Suppressor macrophage (primary cell): ENCODE measurements around the gene ZNF160.
"Not testable (repeated sequence)": the region's sequence is repeated elsewhere in the genome, so short reads cannot be mapped to it uniquely, and the experiment has no call there.

Source experiments
- DNase-seq, 4 experiments: peaks; one replicate each; pipeline ENCODE4 v3.0.0-alpha.2; 2020 to 2022
- total RNA-seq, 17 experiments: gene quantifications; one replicate each; lab custom pipeline; 2026; ENCODE audit warnings: mixed read lengths in 6 of 17, inconsistent platforms in 3 of 17; lab: John Stamatoyannopoulos, UW

The ZNF160 gene
- 11.5 to 51.3 (median 34.5) reads per million in 17 experiments for total RNA-seq

- DNase-seq: peak; percentile 98 to 99 (median 98)
Measured at GRCh38 chr19:53103234-53104203, at the start of gene ZNF160. TSS of gene ZNF160 (minus strand) at chr19:53103422. CDS start at chr19:53086276, 17,146 bp downstream.

GRCh38 chr19:53147645-53148044 lies 44.4 kb upstream of the ZNF160 start:
- no peak for DNase-seq

- DNase-seq: no peak
Measured at GRCh38 chr19:53140351-53140750, 37.1 kb upstream of the ZNF160 start.

- DNase-seq: no peak
Measured at GRCh38 chr19:53136432-53136831, 33.2 kb upstream of the ZNF160 start.

GRCh38 chr19:53132141-53132991 lies 29.1 kb upstream of the ZNF160 start, which contains the start of gene ZNF415:
TSS of gene ZNF415 (minus strand) at chr19:53132910. CDS start at chr19:53122676, 10,234 bp downstream.
- peak; percentile 45 to 81 (median 56) for DNase-seq

GRCh38 chr19:53131727-53132126 lies 28.5 kb upstream of the ZNF160 start:
- DNase-seq: no peak

GRCh38 chr19:53131085-53131590 lies 27.9 kb upstream of the ZNF160 start:
- DNase-seq: peak; percentile 2 to 18 (median 10)

- DNase-seq: no peak
Measured at GRCh38 chr19:53130506-53130905, 27.3 kb upstream of the ZNF160 start.

- not testable (repeated sequence) for DNase-seq
Measured at GRCh38 chr19:53126733-53127526, 23.7 kb upstream of the ZNF160 start.

- DNase-seq: no peak
Measured at GRCh38 chr19:53123400-53123799, 20.2 kb upstream of the ZNF160 start.

GRCh38 chr19:53112286-53112685 lies 9.1 kb upstream of the ZNF160 start:
- DNase-seq: no peak

- DNase-seq: no peak
Measured at GRCh38 chr19:53109527-53109926, 6.3 kb upstream of the ZNF160 start.

GRCh38 chr19:53102756-53103233 lies 427 bp downstream of the ZNF160 start:
- peak; percentile 36 to 63 (median 54) for DNase-seq

- DNase-seq: no peak
Measured at GRCh38 chr19:53102206-53102755, 941 bp downstream of the ZNF160 start.

- DNase-seq: peak in 3 of 4 experiments; percentile 19 to 28 (median 23)
Measured at GRCh38 chr19:53101518-53101917, 1.7 kb downstream of the ZNF160 start.

GRCh38 chr19:53098570-53098969 lies 4.7 kb downstream of the ZNF160 start:
- not testable (repeated sequence) for DNase-seq

GRCh38 chr19:53096982-53097690 lies 6.1 kb downstream of the ZNF160 start:
- DNase-seq: not testable (repeated sequence)

- not testable (repeated sequence) for DNase-seq
Measured at GRCh38 chr19:53096579-53096978, 6.6 kb downstream of the ZNF160 start.

- DNase-seq: no peak
Measured at GRCh38 chr19:53094754-53095575, 8.3 kb downstream of the ZNF160 start.

- DNase-seq: no peak
Measured at GRCh38 chr19:53092723-53093122, 10.5 kb downstream of the ZNF160 start.
